BLaER1 (cell line): Measurements from ENCODE around the gene FBXO10.

Source experiments
- H3K27ac ChIP-seq: shearing (Covaris generic); formaldehyde crosslinking; 2 replicates; pipeline ENCODE4 v1.8.1; 2022
- H3K27me3 ChIP-seq: shearing (Covaris generic); formaldehyde crosslinking; 2 replicates; pipeline ENCODE4 v1.8.1; 2022
- H3K36me3 ChIP-seq: shearing (Covaris generic); formaldehyde crosslinking; 2 replicates; pipeline ENCODE4 v1.8.1; 2022
- H3K4me1 ChIP-seq: shearing (Covaris generic); formaldehyde crosslinking; 2 replicates; pipeline ENCODE4 v1.8.1; 2022
- H3K4me2 ChIP-seq: shearing (Covaris generic); formaldehyde crosslinking; 2 replicates; pipeline ENCODE4 v1.8.1; 2022
- H3K4me3 ChIP-seq: shearing (Covaris generic); formaldehyde crosslinking; 2 replicates; pipeline ENCODE4 v1.8.1; 2022
- H3K9ac ChIP-seq: shearing (Covaris generic); formaldehyde crosslinking; 2 replicates; pipeline ENCODE4 v1.8.1; 2022
- H3K9me3 ChIP-seq: shearing (Covaris generic); formaldehyde crosslinking; 2 replicates; pipeline ENCODE4 v1.8.1; 2022
- H4K20me1 ChIP-seq: shearing (Covaris generic); formaldehyde crosslinking; 2 replicates; pipeline ENCODE4 v1.8.1; 2022
- Cebpa-rat ChIP-seq: shearing (Covaris generic); IDR thresholded peaks from 2 replicates; pipeline ENCODE4 v1.8.1; 2022

Gene FBXO10

GRCh38 chr9:37541465-37541864 is 34.7 kb downstream of the FBXO10 start:
- H3K9me3 ChIP-seq: 0 out of 2 replicates have a peak, but pooled peaks cover 4% of the 10 kb centered on the region
- H3K27ac ChIP-seq: no peak overlapping the region
- H3K4me1 ChIP-seq: no peaks in the 10 kb centered on the region
- no peak overlapping the region for H3K4me3 ChIP-seq
- H3K9ac ChIP-seq: no peak overlapping the region
- no peaks in the 10 kb centered on the region for H4K20me1 ChIP-seq
- H3K4me2 ChIP-seq: no peak overlapping the region
- no peaks in the 10 kb centered on the region for H3K27me3 ChIP-seq
- no peak for TF ChIP-seq Cebpa-rat
- peaks cover 42% of the 10 kb centered on the region for H3K36me3 ChIP-seq

DNA sequence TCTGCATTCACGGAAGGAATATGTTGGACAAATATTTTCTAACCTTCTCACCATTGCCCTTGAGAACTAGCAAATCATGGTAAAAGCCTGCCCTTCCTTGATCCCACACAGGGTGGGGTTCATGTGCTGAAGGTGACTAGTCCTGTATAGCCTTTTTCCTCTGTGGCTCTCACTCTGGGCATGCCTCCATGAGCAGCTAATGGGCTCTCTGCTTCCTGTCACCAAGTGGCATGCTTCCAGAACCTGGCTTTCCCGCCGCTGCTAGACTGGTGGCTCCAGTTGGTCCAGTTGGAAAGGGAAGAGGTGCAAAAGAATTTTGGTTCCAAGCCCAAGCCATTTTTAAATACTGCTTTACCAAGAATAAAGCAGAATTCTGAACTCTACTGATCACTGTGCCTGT is 35.5 kb downstream of the FBXO10 start:
- no peaks in the 10 kb centered on the region for H3K27me3 ChIP-seq
- no peak for TF ChIP-seq Cebpa-rat
- H3K4me3 ChIP-seq: no peak overlapping the region
- H3K4me1 ChIP-seq: no peaks in the 10 kb centered on the region
- H3K36me3 ChIP-seq: peaks cover 51% of the 10 kb centered on the region
- H3K9me3 ChIP-seq: no peaks in the 10 kb centered on the region
- no peak overlapping the region for H3K9ac ChIP-seq
- no peaks in the 10 kb centered on the region for H4K20me1 ChIP-seq
- no peak overlapping the region for H3K4me2 ChIP-seq
- H3K27ac ChIP-seq: no peak overlapping the region

GRCh38 chr9:37539634-37540033 is 36.5 kb downstream of the FBXO10 start:
- Histone ChIP-seq H4K20me1 (no peaks in the 10 kb centered on the region), H3K27ac (no peak overlapping the region), H3K4me2 (no peak overlapping the region), H3K27me3 (no peaks in the 10 kb centered on the region), H3K4me1 (no peaks in the 10 kb centered on the region), H3K9me3 (no peaks in the 10 kb centered on the region), H3K36me3 (peaks cover 59% of the 10 kb centered on the region), H3K4me3 (no peak overlapping the region), H3K9ac (no peak overlapping the region)
- no peak for TF ChIP-seq Cebpa-rat

- H3K9ac ChIP-seq: no peak overlapping the region
- peaks cover 64% of the 10 kb centered on the region for H3K36me3 ChIP-seq
- no peaks in the 10 kb centered on the region for H3K27me3 ChIP-seq
- no peaks in the 10 kb centered on the region for H3K9me3 ChIP-seq
- no peaks in the 10 kb centered on the region for H4K20me1 ChIP-seq
- no peaks in the 10 kb centered on the region for H3K4me1 ChIP-seq
- no peak overlapping the region for H3K4me3 ChIP-seq
- TF ChIP-seq Cebpa-rat: no peak
- no peak overlapping the region for H3K4me2 ChIP-seq
- no peak overlapping the region for H3K27ac ChIP-seq
Observed at GRCh38 chr9:37538099-37538498, 38.1 kb downstream of the FBXO10 start.

DNA sequence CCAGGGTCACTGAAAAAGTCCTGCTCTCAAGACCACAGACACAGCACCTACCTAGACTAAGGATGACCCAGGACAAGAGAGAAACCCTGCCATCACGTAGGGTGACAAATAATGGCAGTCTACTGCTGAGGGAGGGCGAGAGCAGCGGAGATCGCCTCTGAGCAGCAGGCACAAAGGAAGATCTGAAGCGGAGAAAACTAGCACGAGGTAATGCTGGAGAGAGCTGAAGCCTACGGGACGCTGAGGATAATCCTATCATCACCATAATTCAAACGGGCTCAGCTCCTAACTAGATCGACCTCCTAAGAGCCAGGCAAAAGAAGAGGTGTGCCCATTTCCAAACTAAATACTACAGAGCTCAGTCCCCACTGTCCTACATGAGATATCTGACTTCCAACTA is 41.3 kb downstream of the FBXO10 start:
- Histone ChIP-seq H3K9me3 (no peaks in the 10 kb centered on the region), H3K27me3 (no peaks in the 10 kb centered on the region), H3K27ac (no peak overlapping the region), H3K4me2 (no peak overlapping the region), H3K9ac (no peak overlapping the region), H3K4me3 (no peak overlapping the region), H3K36me3 (peaks cover 59% of the 10 kb centered on the region), H4K20me1 (no peaks in the 10 kb centered on the region), H3K4me1 (no peaks in the 10 kb centered on the region)
- TF ChIP-seq Cebpa-rat: no peak

DNA sequence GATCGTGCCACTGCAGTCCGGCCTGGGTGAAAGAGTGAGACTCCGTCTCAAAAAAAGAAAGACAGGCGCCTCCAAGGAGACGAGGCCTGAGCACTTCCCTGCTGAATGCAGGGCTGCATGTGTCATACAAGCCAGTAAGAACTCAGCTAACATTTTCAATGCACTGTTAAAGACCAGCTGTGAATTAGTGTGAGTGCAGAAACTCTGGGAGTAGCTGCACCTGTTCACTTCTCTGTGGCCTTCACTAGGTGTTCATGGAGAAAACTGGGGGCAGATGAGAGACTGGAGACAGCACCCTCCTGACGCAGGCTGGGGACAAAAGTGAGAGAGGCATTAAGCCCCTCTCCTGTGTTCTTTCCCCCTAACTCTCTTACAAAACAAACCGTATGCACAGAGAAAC is 41.8 kb downstream of the FBXO10 start:
- Histone ChIP-seq H3K4me3 (no peak overlapping the region), H3K4me2 (no peak overlapping the region), H3K27me3 (no peaks in the 10 kb centered on the region), H3K9me3 (no peaks in the 10 kb centered on the region), H4K20me1 (no peaks in the 10 kb centered on the region), H3K36me3 (peaks cover 62% of the 10 kb centered on the region), H3K4me1 (no peaks in the 10 kb centered on the region), H3K9ac (no peak overlapping the region), H3K27ac (no peak overlapping the region)
- TF ChIP-seq Cebpa-rat: no peak

DNA sequence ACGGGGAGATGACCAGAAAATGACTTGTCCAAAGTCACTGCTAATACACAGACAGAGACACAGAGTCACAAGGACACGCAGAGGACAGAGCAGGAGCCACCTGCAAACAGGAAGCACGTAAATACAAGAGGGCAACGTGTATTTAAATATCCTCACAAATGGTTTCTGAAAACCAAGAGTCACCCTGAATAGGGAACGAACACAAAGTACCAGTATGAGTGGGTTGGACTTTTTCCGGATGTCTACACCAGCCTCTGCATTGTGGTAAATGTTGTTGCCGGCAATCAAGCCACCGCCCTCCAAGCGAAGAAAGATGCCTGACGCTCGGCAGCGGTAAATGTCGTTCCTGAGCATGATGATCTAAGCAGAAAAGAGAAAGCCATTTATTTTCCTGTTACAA is 44.5 kb downstream of the FBXO10 start:
- peaks cover 64% of the 10 kb centered on the region for H3K36me3 ChIP-seq
- H3K4me1 ChIP-seq: no peaks in the 10 kb centered on the region
- H3K4me3 ChIP-seq: no peak overlapping the region
- no peak overlapping the region for H3K9ac ChIP-seq
- no peaks in the 10 kb centered on the region for H3K9me3 ChIP-seq
- TF ChIP-seq Cebpa-rat: no peak
- no peaks in the 10 kb centered on the region for H3K27me3 ChIP-seq
- no peaks in the 10 kb centered on the region for H4K20me1 ChIP-seq
- no peak overlapping the region for H3K4me2 ChIP-seq
- H3K27ac ChIP-seq: no peak overlapping the region

GRCh38 chr9:37528652-37529471 is 47.3 kb downstream of the FBXO10 start:
- H3K4me2 ChIP-seq: no peak overlapping the region
- H3K36me3 ChIP-seq: peaks cover 62% of the 10 kb centered on the region
- H3K4me3 ChIP-seq: no peak overlapping the region

DNA sequence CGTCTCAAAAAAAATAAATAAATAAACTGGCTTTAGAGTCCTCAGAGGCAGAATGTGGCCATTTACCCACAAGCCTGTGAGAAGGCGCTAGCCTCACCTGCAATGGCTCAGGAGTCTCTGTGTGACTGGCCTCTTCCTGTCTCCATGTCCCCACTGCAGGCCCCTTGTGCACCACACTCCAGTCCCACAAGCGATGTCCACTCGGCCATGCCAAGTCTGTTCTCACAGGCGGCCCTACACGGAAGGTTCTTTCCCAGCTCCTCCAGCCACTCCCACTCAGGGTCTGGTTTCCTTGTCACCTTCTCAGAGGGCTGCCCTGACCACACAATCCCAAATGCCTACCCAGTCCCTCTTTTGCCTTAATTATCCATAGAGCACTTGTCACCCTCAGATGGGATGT is 52.3 kb downstream of the FBXO10 start:
- Histone ChIP-seq H3K36me3 (peaks cover 83% of the 10 kb centered on the region), H3K27ac (no peak overlapping the region)
- no peak for TF ChIP-seq Cebpa-rat

More at GRCh38 chr9:37528652-37529471, 47.3 kb downstream of the FBXO10 start:
- Histone ChIP-seq H3K9me3 (no peaks in the 10 kb centered on the region), H3K27me3 (no peaks in the 10 kb centered on the region), H3K9ac (no peak overlapping the region), H3K4me1 (no peaks in the 10 kb centered on the region), H4K20me1 (no peaks in the 10 kb centered on the region), H3K27ac (no peak overlapping the region)
- no peak for TF ChIP-seq Cebpa-rat

GRCh38 chr9:37522971-37523370 is 53.2 kb downstream of the FBXO10 start:
- Histone ChIP-seq H3K9ac (no peak overlapping the region), H3K4me3 (no peak overlapping the region), H3K27ac (no peak overlapping the region), H3K4me2 (no peak overlapping the region), H3K9me3 (no peaks in the 10 kb centered on the region), H3K27me3 (no peaks in the 10 kb centered on the region), H4K20me1 (no peaks in the 10 kb centered on the region), H3K36me3 (peaks cover 79% of the 10 kb centered on the region), H3K4me1 (no peaks in the 10 kb centered on the region)
- TF ChIP-seq Cebpa-rat: no peak

More for the DNA sequence above, 52.3 kb downstream of the FBXO10 start:
- Histone ChIP-seq H4K20me1 (no peaks in the 10 kb centered on the region), H3K4me3 (no peak overlapping the region), H3K4me2 (no peak overlapping the region), H3K4me1 (no peaks in the 10 kb centered on the region), H3K9ac (no peak overlapping the region), H3K27me3 (no peaks in the 10 kb centered on the region), H3K9me3 (no peaks in the 10 kb centered on the region)
